NCI-H510A (cell line): ENCODE results near the gene HIPK2.
A peak's percentile ranks its signal among the peaks of the same experiment; 100 is the strongest.

Experiments
- DNase-seq: peaks from one replicate; lab custom pipeline; 2025; lab: John Stamatoyannopoulos, UW

HIPK2 gene

GRCh38 chr7:139714163-139714901 lies 63.5 kb downstream of the HIPK2 start:
- no peak for DNase-seq

DNA sequence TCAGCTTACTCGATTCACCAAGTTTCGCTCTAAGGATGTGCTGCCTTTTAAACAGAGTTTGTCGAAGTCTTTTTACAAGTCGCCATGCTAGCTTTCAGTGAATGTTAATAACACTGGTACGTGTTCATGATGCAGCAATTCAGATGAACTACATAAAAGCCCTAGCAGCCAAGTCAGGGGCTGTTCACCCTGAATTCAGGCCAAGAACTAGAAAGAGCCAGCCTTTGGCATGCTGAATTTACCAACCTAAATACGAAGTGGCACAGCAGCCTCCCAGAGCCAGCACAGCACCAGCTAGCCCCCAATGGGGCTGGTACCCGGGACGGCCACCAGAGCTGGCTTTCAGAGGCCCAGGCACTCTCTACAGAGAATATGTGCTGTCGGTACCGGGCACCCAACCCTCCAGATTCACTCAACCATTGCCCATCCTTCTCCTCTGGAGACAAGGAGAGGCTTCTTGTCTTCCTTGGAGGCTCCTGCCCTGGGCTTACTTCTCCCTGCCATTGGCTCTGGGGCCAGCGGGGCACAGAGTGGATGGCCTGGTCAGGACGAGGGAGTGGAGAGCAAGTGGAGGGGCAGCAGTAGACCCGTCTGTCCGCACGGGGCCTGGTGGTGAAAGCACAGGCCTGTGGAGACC lies 64.2 kb downstream of the HIPK2 start:
- no peak for DNase-seq

- DNase-seq, result no peak
Measured at GRCh38 chr7:139713061-139713460, 64.7 kb downstream of the HIPK2 start.

DNA sequence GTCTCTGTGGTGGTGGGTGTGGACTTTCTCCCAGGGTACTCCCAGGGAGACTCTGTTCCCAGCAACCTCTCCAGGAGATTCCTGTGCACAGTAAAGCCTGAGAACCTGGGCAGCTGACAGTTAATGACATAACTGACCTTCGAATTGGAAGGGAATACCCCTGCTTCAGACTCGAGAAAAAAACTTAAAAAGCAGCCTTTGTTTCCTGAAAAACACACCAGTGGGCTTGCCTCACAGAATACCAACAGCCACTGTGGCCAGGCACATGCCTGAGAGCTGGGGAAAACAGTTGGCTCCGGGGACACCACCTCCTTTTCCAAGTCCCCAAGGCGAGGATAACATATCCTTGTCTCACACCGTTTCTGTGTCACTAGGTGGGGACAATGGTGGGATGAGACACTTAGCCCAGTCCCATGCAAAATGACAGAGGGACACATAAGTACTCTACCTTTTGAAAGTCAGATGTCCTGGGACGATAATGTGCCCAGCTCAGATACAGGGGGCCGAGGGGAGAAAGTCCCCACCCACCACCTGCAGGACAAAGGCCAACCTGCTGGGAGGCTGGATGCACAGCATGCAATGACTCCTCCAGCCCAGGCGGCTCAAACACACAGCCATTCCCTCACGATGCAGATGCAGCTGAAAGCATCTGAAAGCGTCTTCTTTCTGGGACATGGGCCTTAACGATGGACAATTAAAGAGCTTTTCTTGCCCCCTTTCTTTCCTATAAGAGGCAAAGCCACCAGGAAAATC lies 65.6 kb downstream of the HIPK2 start:
- no peak for DNase-seq

- no peak for DNase-seq
Measured at GRCh38 chr7:139710036-139710435, 67.8 kb downstream of the HIPK2 start.

- DNase-seq, result no peak
Measured at GRCh38 chr7:139709485-139709884, 68.3 kb downstream of the HIPK2 start.

DNA sequence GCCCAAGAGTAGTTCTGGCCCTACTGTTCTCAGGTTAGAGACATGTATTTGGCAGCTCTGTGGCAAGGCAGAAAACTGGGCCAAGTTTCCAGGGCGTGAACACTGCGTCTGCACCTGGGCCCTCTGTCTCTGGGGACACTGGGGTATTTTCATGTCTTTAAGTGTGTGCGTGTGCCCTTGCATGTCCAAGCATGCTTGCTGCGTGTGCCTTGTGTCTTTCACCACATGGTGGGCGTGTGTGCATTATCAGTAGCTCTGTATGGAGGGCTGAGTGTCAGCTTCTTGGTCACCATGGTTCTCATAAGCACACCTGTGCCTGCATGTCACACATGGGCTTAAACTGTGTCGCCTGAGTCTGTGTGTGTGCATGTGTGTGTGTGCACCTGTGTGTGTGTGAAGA lies 69.3 kb downstream of the HIPK2 start:
- DNase-seq, result no peak

- no peak for DNase-seq
Measured at GRCh38 chr7:139706837-139707236, 71.0 kb downstream of the HIPK2 start.

- DNase-seq, result no peak
Measured at GRCh38 chr7:139704308-139704879, 73.4 kb downstream of the HIPK2 start.

DNA sequence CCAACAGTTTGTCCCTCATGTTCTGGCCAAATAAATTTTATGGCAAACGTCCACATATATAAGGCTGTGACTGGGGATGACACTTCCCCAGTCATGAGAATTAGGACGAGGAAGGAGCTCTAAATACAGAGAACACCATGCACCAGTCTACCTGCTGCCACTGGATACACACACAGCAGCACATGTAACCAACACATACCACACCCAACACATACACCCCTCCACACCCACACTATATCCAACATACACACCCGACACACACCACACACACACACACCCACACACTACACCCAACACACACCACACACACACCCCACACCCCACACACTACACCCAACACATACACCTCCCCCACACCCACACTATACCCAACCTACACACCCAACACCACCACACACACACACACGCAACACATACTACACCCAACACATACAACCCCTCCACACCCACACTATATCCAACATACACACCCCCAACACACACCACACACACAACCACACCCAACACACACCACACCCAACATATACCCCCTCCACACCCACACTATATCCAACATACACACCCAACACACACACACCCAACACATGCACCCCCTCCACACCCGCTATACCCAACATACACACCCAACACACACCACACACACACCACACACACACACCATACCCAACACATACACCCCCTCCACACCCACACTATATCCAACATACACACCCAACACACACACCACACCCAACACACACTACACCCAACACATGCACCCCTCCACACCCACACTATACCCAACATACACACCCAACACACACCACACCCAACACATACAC lies 74.1 kb downstream of the HIPK2 start:
- no peak for DNase-seq

GRCh38 chr7:139702811-139703486 lies 74.8 kb downstream of the HIPK2 start:
- DNase-seq, result no peak

DNA sequence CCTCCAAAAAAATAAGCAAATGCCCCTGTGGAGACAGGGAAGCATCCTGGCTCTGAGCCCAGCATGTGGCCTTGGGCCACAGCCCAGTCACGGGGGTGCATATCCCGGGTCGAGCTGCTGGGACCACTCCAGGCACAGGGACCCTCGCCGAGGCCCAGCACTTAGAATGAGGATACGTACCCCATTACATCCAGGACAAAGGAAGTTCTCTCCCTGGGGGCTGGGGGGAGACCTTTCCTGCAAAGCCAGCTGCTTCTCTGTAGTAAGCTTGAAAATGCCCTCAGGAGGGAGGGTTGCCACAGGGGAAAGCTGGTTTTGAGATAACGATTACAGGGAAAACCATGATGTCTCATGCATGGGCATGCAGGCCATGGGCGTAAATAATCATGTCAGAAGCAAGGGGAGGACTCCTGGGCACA lies 75.5 kb downstream of the HIPK2 start:
- no peak for DNase-seq

- DNase-seq, result no peak
Measured at GRCh38 chr7:139701908-139702307, 75.9 kb downstream of the HIPK2 start.

DNA sequence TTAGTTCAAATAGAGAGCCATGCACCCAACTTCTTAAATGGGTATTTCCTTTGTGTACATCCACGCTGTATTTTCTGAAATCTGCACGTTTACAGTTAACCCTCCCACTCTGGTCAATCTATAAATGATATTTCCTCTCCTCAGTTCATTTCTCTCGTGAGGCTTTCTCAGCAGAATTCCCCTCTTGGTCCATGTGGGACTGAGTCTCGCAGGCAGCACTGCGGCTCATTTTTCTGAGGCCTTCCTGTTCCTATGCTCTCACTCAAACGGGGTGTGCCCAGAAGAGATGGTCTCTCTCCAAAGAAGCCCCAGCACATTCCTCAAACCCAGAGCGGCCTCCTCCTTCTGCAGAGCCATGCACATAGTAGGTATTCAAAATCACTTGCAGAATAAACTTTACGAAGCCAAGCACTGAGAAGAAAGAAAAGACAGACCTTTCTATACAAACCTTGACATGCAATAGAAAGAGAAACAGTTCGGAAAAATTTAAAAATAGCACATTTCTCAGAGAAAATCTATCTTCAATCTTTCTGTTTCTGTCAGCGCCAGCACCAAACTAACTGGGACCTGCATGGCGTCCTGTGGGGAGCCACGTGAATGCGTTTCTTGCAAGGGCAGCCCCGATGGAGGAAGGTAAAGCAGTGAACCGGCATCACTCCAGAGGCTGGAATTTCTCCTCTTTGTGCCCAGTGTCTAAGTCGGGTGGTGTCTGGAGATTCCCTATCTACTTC lies 77.1 kb downstream of the HIPK2 start:
- DNase-seq, result no peak

DNA sequence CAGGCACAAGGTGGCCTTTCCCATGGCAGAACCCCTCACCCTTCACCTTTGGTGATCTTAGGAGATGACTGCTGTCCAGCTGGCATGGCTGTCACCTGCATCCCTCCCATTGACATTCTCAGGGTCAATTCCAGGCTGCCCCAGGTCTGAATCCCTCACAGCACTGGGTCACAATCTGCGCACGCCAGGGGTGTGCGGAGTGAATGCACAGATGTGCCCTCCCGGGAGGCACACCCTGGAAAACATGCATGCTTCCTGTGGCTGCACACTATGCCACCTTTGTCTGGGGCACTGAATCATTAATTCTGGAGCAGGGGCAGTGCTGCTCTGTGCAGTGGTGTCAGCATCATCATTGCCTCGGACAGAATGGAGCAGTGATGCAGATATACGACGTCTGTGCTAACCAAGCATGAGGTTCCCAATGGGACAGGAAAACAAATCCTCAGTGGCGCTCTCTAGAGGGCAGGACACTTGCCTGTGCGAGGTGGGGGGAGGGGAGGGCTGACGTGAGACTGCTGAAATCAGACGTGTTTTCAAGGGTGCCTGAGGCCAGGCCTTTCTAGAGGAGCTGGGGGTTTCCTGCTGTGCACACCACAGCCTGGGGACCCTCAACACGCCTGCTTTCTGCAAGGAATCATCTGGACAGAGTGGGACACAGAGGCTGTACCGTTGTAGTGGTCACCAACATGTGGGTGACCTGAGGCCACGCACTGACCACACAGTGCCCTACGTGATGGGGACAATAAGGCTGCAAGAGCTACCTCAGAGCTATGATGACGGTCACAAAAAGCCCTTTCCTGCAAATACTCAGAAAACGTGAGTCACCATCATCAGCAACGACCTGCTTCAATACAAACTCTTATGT lies 77.9 kb downstream of the HIPK2 start:
- no peak for DNase-seq

DNA sequence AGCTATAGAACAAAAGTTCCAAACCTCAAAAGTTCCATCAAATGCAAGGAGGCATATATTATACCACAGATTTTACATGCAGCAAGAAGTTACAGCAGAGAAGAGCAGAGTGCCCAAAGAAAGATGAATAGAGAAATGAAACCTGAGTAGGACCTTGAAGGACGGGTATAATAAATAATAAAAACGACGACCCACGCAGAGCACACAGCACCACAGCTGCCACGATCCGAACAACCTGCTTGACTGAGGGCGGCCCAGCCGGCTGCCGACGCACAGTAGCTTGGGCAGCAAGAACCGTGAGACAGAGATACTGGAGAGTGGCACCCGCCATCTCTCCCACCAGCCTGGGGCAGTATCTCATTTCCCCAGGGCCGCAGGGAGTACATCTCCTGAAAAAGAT lies 79.0 kb downstream of the HIPK2 start:
- DNase-seq, result no peak

- no peak for DNase-seq
Measured at GRCh38 chr7:139698278-139698677, 79.5 kb downstream of the HIPK2 start.

GRCh38 chr7:139697056-139697455 lies 80.7 kb downstream of the HIPK2 start:
- DNase-seq, result peak; percentile 40

DNA sequence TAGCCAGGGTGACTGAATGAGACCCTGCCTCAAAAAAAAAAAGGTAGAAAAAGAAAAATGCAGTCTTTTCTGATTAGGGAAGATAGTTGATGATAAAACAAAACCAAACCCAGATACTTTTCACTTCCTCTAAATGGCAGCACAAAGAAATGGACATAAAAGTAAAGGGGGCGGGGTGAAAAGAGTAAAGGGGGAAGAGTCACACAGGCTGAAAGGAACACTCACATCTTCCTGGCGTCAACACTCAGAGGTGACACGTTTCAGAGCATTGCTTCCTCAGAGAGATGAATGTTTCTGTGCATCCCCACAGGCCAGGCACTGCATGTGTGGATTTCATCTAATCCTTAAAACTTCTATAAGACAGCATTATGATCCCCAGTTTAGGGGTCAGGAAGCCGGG lies 81.2 kb downstream of the HIPK2 start:
- no peak for DNase-seq

- no peak for DNase-seq
Measured at GRCh38 chr7:139695588-139695987, 82.2 kb downstream of the HIPK2 start.
